22Rv1 (cell line): Measurements from ENCODE around the gene VWF.
"Not testable (repeated sequence)": the region's sequence is repeated elsewhere in the genome, so short reads cannot be mapped to it uniquely, and the experiment has no call there.

Source experiments
- ZFX ChIP-seq: fragments of 450-650 bp; IDR thresholded peaks from 2 replicates; pipeline ENCODE4 v1.6.1; 2017; ENCODE audit warnings: antibody characterized with exemption, borderline replicate concordance
- TF ChIP-seq, protein P1 (sequence below): fragments of 450-650 bp; IDR thresholded peaks from 2 replicates; pipeline ENCODE4 v1.5.1; 2017; ENCODE audit warnings: mild to moderate bottlenecking

DNA sequence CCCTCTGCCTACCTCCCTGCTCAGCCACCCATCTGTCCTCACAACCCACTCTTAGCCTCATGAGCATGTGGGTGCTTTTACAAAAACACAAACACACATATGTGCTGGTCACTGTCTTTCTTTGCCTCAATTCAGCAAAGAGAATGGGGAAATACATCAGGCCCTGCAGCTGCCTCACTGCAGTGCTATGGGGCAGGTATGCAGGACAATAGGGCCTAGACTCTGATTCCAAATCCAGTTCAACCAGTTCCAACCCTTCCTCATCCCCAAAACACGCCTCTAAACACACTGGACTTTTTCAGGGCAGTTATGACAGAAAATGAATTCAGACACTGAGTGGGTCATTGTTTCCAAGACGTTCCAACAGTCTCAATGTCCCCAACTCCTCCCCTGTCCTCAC lies 100.4 kb downstream of the VWF start:
- TF ChIP-seq, protein P1, sequence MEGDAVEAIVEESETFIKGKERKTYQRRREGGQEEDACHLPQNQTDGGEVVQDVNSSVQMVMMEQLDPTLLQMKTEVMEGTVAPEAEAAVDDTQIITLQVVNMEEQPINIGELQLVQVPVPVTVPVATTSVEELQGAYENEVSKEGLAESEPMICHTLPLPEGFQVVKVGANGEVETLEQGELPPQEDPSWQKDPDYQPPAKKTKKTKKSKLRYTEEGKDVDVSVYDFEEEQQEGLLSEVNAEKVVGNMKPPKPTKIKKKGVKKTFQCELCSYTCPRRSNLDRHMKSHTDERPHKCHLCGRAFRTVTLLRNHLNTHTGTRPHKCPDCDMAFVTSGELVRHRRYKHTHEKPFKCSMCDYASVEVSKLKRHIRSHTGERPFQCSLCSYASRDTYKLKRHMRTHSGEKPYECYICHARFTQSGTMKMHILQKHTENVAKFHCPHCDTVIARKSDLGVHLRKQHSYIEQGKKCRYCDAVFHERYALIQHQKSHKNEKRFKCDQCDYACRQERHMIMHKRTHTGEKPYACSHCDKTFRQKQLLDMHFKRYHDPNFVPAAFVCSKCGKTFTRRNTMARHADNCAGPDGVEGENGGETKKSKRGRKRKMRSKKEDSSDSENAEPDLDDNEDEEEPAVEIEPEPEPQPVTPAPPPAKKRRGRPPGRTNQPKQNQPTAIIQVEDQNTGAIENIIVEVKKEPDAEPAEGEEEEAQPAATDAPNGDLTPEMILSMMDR, result not testable (repeated sequence)
- not testable (repeated sequence) for TF ChIP-seq ZFX
